Neuronal stem cell (in vitro differentiated cells): Measurements from ENCODE around the gene ZFHX3.

ENCODE experiments used
- DNase-seq: peaks from one replicate; pipeline ENCODE4 v3.0.0-alpha.2; 2013; ENCODE audit warnings: low spot score
- H2AFZ ChIP-seq: one replicate; pipeline ENCODE4 v1.6.1; 2013; ENCODE audit warnings: mild to moderate bottlenecking, low read length, inconsistent platforms
- H2AK5ac ChIP-seq: 2 replicates; pipeline ENCODE4 v1.6.1; 2013; ENCODE audit warnings: low read depth, mild to moderate bottlenecking, inconsistent platforms, low read length, moderate library complexity, mixed read lengths
- H2BK120ac ChIP-seq: 2 replicates; pipeline ENCODE4 v1.6.1; 2013; ENCODE audit warnings: low read depth, mild to moderate bottlenecking, inconsistent platforms, low read length, moderate library complexity, mixed read lengths
- H2BK12ac ChIP-seq: one replicate; pipeline ENCODE4 v1.6.1; 2013; ENCODE audit warnings: low read length, inconsistent platforms
- H2BK15ac ChIP-seq: 2 replicates; pipeline ENCODE4 v1.6.1; 2013; ENCODE audit warnings: mild to moderate bottlenecking, low read length, inconsistent platforms, mixed read lengths
- H2BK5ac ChIP-seq: one replicate; pipeline ENCODE4 v1.6.1; 2013; ENCODE audit warnings: inconsistent platforms, mild to moderate bottlenecking, low read length, moderate library complexity
- H3K14ac ChIP-seq: one replicate; pipeline ENCODE4 v1.6.1; 2013; ENCODE audit warnings: low read length, inconsistent platforms
- H3K18ac ChIP-seq: 2 replicates; pipeline ENCODE4 v1.6.1; 2013; ENCODE audit warnings: low read length, inconsistent platforms
- H3K23ac ChIP-seq: 2 replicates; pipeline ENCODE4 v1.6.1; 2013; ENCODE audit warnings: low read depth, mild to moderate bottlenecking, mixed read lengths, low read length, inconsistent platforms; ENCODE audit not compliant: poor library complexity
- H3K27ac ChIP-seq: replicated peaks from 3 replicates; pipeline ENCODE4 v1.5.1; 2013; ENCODE audit warnings: low read length, inconsistent platforms
- H3K27me3 ChIP-seq, 3 experiments: 2 replicates each; pipeline ENCODE4 v1.6.1; 2013; ENCODE audit warnings: low read length in 3 of 3, mild to moderate bottlenecking in 2 of 3, inconsistent platforms in 1 of 3, low read depth in 1 of 3, mixed read lengths in 1 of 3, moderate library complexity in 1 of 3; ENCODE audit not compliant: control insufficient read depth in 3 of 3, insufficient read depth in 3 of 3
- H3K36me3 ChIP-seq, 2 donors: replicated peaks in 1 of 2; 2 replicates each; pipeline ENCODE4 v1.6.1; 2013; ENCODE audit warnings: low read length in 2 of 2; ENCODE audit not compliant: control insufficient read depth in 2 of 2, insufficient read depth in 2 of 2
- H3K4ac ChIP-seq: 2 replicates; pipeline ENCODE4 v1.6.1; 2013; ENCODE audit warnings: inconsistent platforms, mild to moderate bottlenecking, low read length, moderate library complexity
- H3K4me1 ChIP-seq, 2 donors: 1 replicate in 1 of 2; 2 replicates in 1 of 2; pipeline ENCODE4 v1.6.1; 2013; ENCODE audit warnings: low read length in 2 of 2, low read depth in 1 of 2; ENCODE audit not compliant: control insufficient read depth in 2 of 2, insufficient read depth in 1 of 2
- H3K4me2 ChIP-seq: one replicate; pipeline ENCODE4 v1.6.1; 2013; ENCODE audit warnings: mild to moderate bottlenecking, low read length, inconsistent platforms; ENCODE audit not compliant: insufficient read depth, poor library complexity, severe bottlenecking
- H3K4me3 ChIP-seq, 2 donors: 2 replicates each; pipeline ENCODE4 v1.5.1; 2013; ENCODE audit warnings: low read length in 2 of 2, mild to moderate bottlenecking in 2 of 2, inconsistent platforms in 1 of 2, moderate library complexity in 1 of 2
- H3K79me1 ChIP-seq: one replicate; pipeline ENCODE4 v1.6.1; 2013; ENCODE audit warnings: low read depth, mild to moderate bottlenecking, inconsistent platforms, low read length, moderate library complexity
- H3K9ac ChIP-seq: one replicate; pipeline ENCODE4 v1.6.1; 2013; ENCODE audit warnings: mild to moderate bottlenecking, low read depth, low read length, inconsistent platforms; ENCODE audit not compliant: poor library complexity
- H3K9me3 ChIP-seq, 2 donors: replicated peaks in 1 of 2; 2 replicates each; pipeline versions ENCODE3 to v1.6.1; 2013; ENCODE audit warnings: low read length in 2 of 2, mild to moderate bottlenecking in 2 of 2, inconsistent platforms in 1 of 2, low read depth in 1 of 2, mixed read lengths in 1 of 2, moderate library complexity in 1 of 2; ENCODE audit not compliant: control insufficient read depth in 2 of 2, insufficient read depth in 1 of 2
- H4K8ac ChIP-seq: one replicate; pipeline ENCODE4 v1.6.1; 2013; ENCODE audit warnings: low read depth, mild to moderate bottlenecking, inconsistent platforms, low read length, moderate library complexity
- H4K91ac ChIP-seq: one replicate; pipeline ENCODE4 v1.6.1; 2013; ENCODE audit warnings: low read length, low read depth, mild to moderate bottlenecking, inconsistent platforms; ENCODE audit not compliant: poor library complexity
- WGBS, 2 donors: extraction: QIAGEN DNeasy Blood & Tissue Kit; methylation state at CpG; one replicate each; pipeline ENCODE4 v1.1.7; 2013; ENCODE audit warnings: missing lambda C conversion rate in 2 of 2, mixed read lengths in 1 of 2; ENCODE audit not compliant: insufficient read length in 2 of 2, insufficient replicate concordance in 1 of 2; ENCODE audit errors: extremely low coverage in 2 of 2; 5-methylcytosine and 5-hydroxymethylcytosine counted together

ZFHX3 gene

GRCh38 chr16:72879846-72880245 is 168.1 kb downstream of the ZFHX3 start:
- no peaks in the 10 kb centered on the region for H3K27me3 ChIP-seq
- no peak overlapping the region for H3K4ac ChIP-seq
- peaks cover 1 to 82% of the 10 kb centered on the region in 2 donors for H3K36me3 ChIP-seq
- H3K79me1 ChIP-seq: peaks cover 2% of the 10 kb centered on the region
- H2AFZ ChIP-seq: no peak overlapping the region
- H3K9ac ChIP-seq: no peak overlapping the region
- H3K4me1 ChIP-seq: peaks cover 13 to 17% of the 10 kb centered on the region in 2 donors
- no peak overlapping the region for H2AK5ac ChIP-seq
- no peak overlapping the region for H3K4me2 ChIP-seq
- H3K4me3 ChIP-seq: no peak overlapping the region
- no peak overlapping the region for H2BK120ac ChIP-seq
- H4K8ac ChIP-seq: no peak overlapping the region
- no peak overlapping the region for H2BK5ac ChIP-seq
- no CpG with 5 or more reads among the region's 11 CpGs for WGBS, 2 donors
- H3K18ac ChIP-seq: no peak overlapping the region
- peaks cover 0 to 3% of the 10 kb centered on the region in 2 donors for H3K9me3 ChIP-seq
- H2BK12ac ChIP-seq: no peak overlapping the region
- no peak overlapping the region for H3K27ac ChIP-seq
- no peak overlapping the region for H4K91ac ChIP-seq
- H3K23ac ChIP-seq: no peak overlapping the region
- DNase-seq: no peak
- H3K14ac ChIP-seq: no peak overlapping the region
- no peak overlapping the region for H2BK15ac ChIP-seq

- no peak overlapping the region for H3K4me3 ChIP-seq
- peaks cover 0 to 4% of the 10 kb centered on the region in 2 donors for H3K9me3 ChIP-seq
- no peak overlapping the region for H2AK5ac ChIP-seq
- H2BK120ac ChIP-seq: no peak overlapping the region
- DNase-seq: no peak
- peak overlapping the region; percentile 8 for H2BK5ac ChIP-seq
- H3K4me2 ChIP-seq: no peak overlapping the region
- H3K79me1 ChIP-seq: peaks cover 2% of the 10 kb centered on the region
- H3K4ac ChIP-seq: no peak overlapping the region
- no peaks in the 10 kb centered on the region for H3K27me3 ChIP-seq
- WGBS, 2 donors: no CpG with 5 or more reads among the region's 19 CpGs
- H4K8ac ChIP-seq: no peak overlapping the region
- no peak overlapping the region for H2BK15ac ChIP-seq
- H2BK12ac ChIP-seq: no peak overlapping the region
- H3K18ac ChIP-seq: no peak overlapping the region
- no peak overlapping the region for H3K9ac ChIP-seq
- H2AFZ ChIP-seq: no peak overlapping the region
- no peak overlapping the region for H3K27ac ChIP-seq
- H3K14ac ChIP-seq: no peak overlapping the region
- peaks cover 13 to 17% of the 10 kb centered on the region in 2 donors for H3K4me1 ChIP-seq
- H3K23ac ChIP-seq: no peak overlapping the region
- H4K91ac ChIP-seq: no peak overlapping the region
- H3K36me3 ChIP-seq: peaks cover 1 to 77% of the 10 kb centered on the region in 2 donors
Measured at GRCh38 chr16:72878301-72879269, 169.3 kb downstream of the ZFHX3 start.

GRCh38 chr16:72877374-72878028 is 170.4 kb downstream of the ZFHX3 start:
- H3K4ac ChIP-seq: no peak overlapping the region
- peaks cover 0 to 6% of the 10 kb centered on the region in 2 donors for H3K9me3 ChIP-seq
- H3K4me3 ChIP-seq: no peak overlapping the region
- no peak overlapping the region for H4K8ac ChIP-seq
- no peak overlapping the region for H3K14ac ChIP-seq
- peaks cover 13 to 17% of the 10 kb centered on the region in 2 donors for H3K4me1 ChIP-seq
- no peaks in the 10 kb centered on the region for H3K27me3 ChIP-seq
- H2AFZ ChIP-seq: no peak overlapping the region
- peaks cover 2% of the 10 kb centered on the region for H3K79me1 ChIP-seq
- no peak overlapping the region for H3K27ac ChIP-seq
- no peak for DNase-seq
- no peak overlapping the region for H3K9ac ChIP-seq
- H2AK5ac ChIP-seq: no peak overlapping the region
- H3K18ac ChIP-seq: no peak overlapping the region
- no peak overlapping the region for H4K91ac ChIP-seq
- peaks cover 1 to 66% of the 10 kb centered on the region in 2 donors for H3K36me3 ChIP-seq
- no CpG with 5 or more reads among the region's 12 CpGs for WGBS, 2 donors
- no peak overlapping the region for H2BK120ac ChIP-seq
- no peak overlapping the region for H2BK15ac ChIP-seq
- H2BK12ac ChIP-seq: no peak overlapping the region
- no peak overlapping the region for H3K4me2 ChIP-seq
- H3K23ac ChIP-seq: no peak overlapping the region
- H2BK5ac ChIP-seq: no peak overlapping the region

GRCh38 chr16:72876981-72877373 is 171.0 kb downstream of the ZFHX3 start:
- WGBS, 2 donors: no CpG with 5 or more reads among the region's 9 CpGs

More at GRCh38 chr16:72876981-72877373, 171.0 kb downstream of the ZFHX3 start:
- H3K79me1 ChIP-seq: no peaks in the 10 kb centered on the region
- H3K4me2 ChIP-seq: no peak overlapping the region
- H3K27me3 ChIP-seq: no peaks in the 10 kb centered on the region
- no peak overlapping the region for H3K4ac ChIP-seq
- no peak overlapping the region for H3K4me3 ChIP-seq
- no peak overlapping the region for H2BK12ac ChIP-seq
- no peak overlapping the region for H3K27ac ChIP-seq
- no peak overlapping the region for H2BK15ac ChIP-seq
- H2AFZ ChIP-seq: no peak overlapping the region
- H3K9ac ChIP-seq: no peak overlapping the region
- peaks cover 0 to 6% of the 10 kb centered on the region in 2 donors for H3K9me3 ChIP-seq
- no peak for DNase-seq
- H3K36me3 ChIP-seq: peaks cover 0 to 61% of the 10 kb centered on the region in 2 donors
- H4K91ac ChIP-seq: no peak overlapping the region
- H2BK120ac ChIP-seq: no peak overlapping the region
- H3K18ac ChIP-seq: no peak overlapping the region
- no peak overlapping the region for H3K14ac ChIP-seq
- peaks cover 13 to 17% of the 10 kb centered on the region in 2 donors for H3K4me1 ChIP-seq
- H4K8ac ChIP-seq: no peak overlapping the region
- no peak overlapping the region for H2AK5ac ChIP-seq
- H3K23ac ChIP-seq: no peak overlapping the region
- H2BK5ac ChIP-seq: no peak overlapping the region
